Inferior parietal cortex (tissue), 1 donor: Measurements from ENCODE around the gene PFDN4.

ENCODE experiments used
- DNase-seq: peaks from one replicate; pipeline ENCODE4 v3.0.0-alpha.2; 2016; ENCODE audit errors: extremely low spot score

The PFDN4 gene

GRCh38 chr20:54200487-54201267 is 7.2 kb upstream of the PFDN4 start:
- no peak for DNase-seq

DNA sequence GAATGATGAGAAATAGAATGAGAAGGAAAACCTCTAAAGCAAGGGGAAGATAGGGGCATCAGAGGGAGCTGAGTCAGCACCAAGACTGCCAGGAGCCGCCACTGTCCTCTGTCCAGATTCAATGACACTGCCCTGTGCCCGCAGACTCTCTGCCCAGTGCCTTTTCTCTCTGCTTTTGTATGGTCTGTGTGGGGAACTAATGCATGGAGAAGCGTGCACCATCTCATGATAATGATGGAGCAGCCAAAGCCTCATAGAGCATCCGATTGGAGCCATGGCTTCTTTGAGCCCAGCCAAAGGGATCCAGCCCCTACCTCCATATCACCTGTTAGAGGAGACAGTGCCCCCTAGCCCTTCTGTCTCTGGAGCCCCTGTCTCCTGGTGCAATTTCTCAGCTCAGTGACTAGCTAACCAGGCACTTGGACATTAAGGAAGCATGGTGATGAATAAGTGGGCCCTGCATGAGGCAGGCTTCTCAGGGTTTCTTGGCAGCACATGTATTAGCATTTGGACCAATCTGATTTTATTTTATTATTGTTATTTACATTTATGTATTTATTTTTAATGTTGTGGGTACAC is 6.5 kb upstream of the PFDN4 start:
- DNase-seq = no peak

DNA sequence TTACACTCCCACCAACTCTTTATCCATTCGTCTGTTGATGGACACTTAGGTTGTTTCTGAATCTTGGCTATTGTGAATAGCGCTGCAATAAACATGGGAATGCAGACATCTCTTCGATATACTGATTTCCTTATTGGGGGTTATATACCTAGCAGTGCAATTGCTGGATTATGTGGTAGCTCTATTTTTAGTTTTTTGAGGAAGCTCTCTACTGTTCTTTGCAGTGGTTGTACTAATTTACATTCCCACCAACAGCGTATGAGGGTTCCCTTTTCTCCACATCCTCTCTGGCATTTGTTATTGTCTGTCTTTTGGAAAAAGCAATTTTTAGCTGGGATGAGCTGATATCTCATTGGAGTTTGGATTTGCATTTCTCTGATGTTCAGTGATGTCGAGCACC is 4.6 kb upstream of the PFDN4 start:
- no peak for DNase-seq

GRCh38 chr20:54204063-54204462 is 3.8 kb upstream of the PFDN4 start:
- DNase-seq = no peak

- DNase-seq = no peak
Observed at GRCh38 chr20:54204481-54204880, 3.4 kb upstream of the PFDN4 start.

DNA sequence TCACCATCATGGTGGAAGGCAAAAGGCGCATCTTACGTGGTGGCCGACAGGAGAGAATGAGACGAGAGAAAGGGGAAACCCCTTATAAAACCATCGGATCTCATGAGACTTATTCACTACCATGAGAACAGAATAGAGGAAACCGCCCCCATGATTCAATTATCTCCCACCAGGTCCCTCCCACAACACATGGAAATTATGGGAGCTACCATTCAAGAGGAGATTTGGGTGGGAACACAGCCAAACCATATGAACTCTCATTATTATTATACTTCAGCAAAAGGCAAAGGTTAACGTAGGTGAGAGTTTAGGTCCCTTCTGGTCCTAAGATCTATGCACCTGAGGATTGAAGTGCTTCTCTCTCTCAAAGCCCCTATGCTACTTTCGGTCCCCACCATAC is 2.4 kb upstream of the PFDN4 start:
- DNase-seq = no peak

GRCh38 chr20:54207053-54207742 is 689 bp upstream of the PFDN4 start:
- no peak for DNase-seq

GRCh38 chr20:54208548-54209176 is 775 bp downstream of the PFDN4 start:
- no peak for DNase-seq

DNA sequence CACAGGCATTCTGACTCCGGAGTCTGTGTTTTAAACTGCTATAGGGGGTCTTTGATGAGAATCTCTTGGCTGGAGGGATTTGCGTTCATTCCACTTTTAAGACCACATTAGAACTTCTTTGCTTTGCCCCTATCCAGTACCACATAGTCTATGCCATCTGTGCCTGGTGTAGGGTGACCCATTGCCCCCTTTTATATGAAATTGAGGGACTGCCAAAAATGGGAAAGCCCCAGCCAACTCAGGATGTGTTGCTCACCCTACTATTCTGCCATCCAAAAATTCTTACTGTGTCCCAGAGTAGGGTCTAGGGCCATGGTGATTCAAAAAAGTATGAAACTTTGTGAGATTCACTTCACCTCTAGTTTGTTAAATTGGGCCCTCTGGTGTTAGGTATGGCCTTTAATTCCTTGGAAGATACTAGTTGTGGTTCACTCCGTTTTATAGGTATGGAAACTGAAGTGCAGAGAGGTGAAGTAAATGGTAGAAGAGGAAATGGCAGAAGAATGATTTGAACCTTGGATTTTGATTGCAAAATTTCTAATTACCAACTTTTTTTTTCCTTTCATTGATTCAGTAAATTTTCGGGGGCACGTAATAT is 1.4 kb downstream of the PFDN4 start:
- DNase-seq = no peak

- no peak for DNase-seq
Observed at GRCh38 chr20:54212226-54212625, 4.3 kb downstream of the PFDN4 start.

GRCh38 chr20:54212871-54213270 is 5.0 kb downstream of the PFDN4 start:
- DNase-seq = no peak

- DNase-seq = no peak
Observed at GRCh38 chr20:54214566-54214965, 6.7 kb downstream of the PFDN4 start.

DNA sequence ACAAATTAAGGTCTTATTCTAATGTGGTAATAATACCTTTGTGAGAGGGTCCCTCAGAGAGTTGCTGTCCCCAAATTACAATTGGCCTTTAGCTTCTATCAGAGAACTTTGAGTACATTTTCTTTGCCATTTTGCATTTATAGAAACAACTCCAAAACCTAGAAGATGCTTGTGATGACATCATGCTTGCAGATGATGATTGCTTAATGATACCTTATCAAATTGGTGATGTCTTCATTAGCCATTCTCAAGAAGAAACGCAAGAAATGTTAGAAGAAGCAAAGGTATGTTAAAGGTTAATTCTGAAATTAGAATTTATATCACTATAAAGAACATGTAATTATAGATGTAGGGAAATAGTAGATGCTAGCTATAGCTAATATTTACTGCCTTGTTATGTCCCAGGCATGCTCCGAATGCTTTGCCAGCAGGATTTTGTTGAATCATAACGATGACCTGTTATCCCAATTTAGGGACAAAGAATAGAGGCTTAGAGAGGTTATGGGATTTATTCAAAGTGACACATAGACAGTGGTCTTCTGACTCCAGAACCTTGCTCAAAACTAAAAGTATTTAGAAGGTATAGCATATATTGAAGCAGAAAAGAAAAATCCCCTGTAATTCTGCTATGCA is 7.4 kb downstream of the PFDN4 start:
- no peak for DNase-seq

DNA sequence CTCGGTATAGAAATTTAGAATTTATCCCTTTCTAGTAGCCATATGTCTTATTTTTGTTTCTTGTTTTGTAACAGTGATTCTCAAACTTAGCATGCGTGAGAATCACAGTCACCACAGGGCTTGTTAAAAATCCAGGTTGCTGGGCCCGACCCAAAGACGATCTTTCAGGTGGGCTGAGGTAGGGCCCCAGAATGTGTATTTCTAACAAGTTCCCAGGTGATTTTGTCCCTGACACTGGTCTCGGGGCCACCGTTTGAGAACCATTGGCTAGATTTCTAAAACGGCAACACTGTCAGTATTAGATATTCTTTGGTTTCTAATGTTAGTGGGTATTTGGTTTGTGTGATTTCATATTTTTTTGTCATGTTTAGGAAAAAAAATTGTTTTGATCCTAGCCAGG is 9.9 kb downstream of the PFDN4 start:
- no peak for DNase-seq

DNA sequence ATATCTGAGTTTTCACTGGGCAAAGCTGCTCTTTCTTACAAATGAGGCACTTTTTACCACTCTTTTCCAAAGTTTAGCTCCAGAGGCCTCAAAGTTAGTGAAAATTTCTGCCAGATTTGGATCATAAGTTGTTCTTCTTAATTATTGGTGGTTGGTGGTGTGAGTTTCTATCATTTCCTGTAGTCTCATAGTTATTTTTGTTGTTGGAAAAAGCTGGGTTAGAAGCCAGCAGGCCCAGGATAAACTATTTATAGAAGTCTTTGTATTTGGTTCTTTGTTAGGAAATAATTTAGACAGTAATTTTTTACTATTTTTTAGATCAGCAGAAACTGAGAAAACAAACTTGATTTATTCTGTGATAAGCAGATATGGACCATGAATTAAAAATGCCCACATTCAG is 10.6 kb downstream of the PFDN4 start:
- no peak for DNase-seq

DNA sequence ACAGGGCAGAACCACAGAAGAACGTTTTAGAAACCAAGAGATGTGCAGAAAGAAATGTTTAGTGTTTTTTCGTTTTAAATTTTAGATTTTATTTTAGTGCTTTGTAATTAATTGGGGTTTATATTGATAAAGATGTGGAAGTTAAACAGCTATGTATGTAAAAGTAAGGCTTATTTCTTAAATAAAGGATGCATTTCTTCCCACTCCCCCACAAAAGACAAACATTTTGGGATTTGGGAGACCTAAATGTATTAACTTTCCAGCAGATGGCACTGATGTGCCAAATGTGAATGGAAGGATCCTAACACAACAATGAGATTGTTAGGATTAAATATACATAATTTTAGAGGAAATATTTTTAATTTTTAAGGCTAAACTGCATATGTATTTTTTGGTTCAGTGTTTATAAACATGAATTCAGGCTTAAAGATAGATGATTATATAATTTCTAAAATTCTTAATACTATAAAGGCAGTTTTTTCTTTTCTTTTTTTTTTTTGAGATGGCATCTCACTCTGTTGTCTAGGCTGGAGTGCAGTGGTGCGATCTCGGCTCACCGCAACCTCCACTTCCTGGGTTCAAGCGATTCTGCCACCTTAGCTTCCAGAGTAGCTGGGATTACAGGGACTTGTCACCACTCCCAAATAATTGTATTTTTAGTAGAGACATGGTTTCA is 12.0 kb downstream of the PFDN4 start:
- DNase-seq = peak; percentile 78

DNA sequence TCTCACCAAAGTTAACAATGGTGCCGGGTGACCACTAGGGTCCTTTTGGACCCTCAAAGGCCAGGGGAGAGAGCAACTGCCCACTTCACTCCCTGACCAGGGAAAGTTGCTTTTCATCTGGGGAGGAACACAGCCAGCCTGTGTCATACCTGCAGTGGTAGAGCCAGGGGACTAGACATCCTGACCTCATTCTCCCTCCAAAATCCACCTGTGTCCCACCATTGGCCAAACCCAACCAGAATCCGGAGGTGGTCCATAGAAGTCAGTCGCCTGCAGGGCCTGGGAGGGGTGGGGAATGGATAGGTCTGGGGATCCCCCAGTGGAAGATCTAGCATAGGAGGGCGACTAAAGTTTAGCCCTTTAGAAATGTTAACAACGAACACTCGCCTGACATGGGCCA is 12.8 kb downstream of the PFDN4 start:
- DNase-seq = no peak

DNA sequence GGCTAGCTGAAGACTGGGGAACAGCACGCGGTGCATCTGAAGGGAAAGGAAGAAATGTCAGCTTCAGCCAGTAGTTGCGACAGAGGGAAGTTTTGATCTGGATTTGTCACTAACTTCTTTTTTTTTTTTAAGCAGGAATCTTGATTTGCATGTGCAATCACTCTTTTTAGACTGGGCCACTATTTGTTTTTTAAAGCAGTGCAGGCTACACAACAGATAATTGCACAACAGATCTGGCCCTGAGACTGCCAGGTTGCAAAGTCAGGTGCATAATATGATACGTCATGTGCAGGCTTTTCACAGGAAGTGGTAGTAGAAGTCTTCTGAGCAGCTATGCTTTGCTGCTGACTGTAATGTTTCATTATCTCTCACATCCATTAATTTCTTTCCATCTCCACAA is 13.5 kb downstream of the PFDN4 start:
- DNase-seq = no peak

DNA sequence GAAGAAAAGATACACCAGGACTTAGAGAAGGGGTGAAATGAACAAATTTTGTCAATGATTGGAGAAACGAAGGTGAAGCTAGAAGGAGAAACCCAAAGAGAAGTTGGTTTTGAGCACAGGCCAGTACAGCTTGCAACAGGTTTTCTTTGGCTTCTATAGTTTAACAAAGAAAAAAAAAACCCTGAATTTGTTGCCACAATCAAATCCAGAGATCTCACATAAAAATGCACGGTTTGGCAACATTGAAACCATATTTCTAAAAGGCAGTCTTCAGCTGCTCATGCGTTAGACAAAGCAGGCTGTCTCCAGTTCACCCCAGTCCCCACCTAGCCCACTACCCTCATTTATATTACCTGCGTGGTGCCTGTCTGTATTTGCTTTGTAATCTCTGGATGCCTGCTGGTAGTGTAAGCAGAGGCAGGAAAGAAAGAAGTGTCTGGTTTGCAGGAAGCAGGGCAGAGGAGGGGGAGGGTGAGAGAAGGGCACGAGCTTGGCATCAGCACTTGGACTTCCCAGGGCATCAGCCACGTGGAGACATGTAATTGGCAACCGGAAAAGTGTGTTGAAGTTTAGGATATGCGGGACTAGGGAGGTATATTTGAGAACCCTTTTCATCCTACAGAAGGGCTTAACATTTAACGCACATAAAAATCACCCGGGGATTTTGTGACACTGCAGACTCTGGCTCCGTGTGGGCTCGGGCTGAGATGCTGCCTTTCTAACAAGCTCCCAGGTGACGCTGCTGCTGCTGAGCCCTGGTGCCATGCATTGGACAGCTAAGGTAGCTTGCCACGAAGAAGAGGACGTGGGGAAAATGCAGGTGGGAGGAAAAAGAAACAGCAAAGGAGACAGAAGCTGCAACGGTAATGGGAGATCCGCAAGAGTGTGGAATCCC is 14.4 kb downstream of the PFDN4 start:
- DNase-seq = no peak

DNA sequence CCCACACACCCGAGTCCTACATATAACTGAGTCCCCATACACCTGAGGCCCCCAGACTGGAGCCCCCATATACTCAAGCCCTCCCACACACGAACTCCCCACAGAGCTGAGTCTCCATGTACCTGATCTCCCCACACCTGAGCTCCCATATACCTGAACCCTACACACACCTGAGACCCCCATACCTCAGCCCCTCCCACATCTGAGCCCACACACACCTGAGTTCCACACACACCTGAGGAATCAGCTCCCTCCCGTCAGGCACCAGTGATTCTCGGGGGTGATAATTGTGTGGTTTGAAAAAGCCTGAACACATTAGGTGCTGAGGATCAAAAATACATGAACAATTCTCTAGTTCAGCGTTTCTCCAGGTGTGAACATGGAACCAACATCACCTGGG is 15.4 kb downstream of the PFDN4 start:
- no peak for DNase-seq
